A549 treated with AZD9567 at 1 μM for 4 hours (cell line): ENCODE data around the gene CUX1. TPM values are rescaled to one million over a fixed set of nuclear protein-coding genes. Genes with fewer than 3 reads are reported as not detected.

Source experiments
- total RNA-seq: library from RNA; stranded (reverse); fragments of 200-300 nt; extraction: Qiagen RNA extraction; gene quantifications from 5 replicates; pipeline ENCODE4 v1.2.3, GENCODE V29; 2022; ENCODE audit not compliant: insufficient read depth

Gene CUX1, protein sequence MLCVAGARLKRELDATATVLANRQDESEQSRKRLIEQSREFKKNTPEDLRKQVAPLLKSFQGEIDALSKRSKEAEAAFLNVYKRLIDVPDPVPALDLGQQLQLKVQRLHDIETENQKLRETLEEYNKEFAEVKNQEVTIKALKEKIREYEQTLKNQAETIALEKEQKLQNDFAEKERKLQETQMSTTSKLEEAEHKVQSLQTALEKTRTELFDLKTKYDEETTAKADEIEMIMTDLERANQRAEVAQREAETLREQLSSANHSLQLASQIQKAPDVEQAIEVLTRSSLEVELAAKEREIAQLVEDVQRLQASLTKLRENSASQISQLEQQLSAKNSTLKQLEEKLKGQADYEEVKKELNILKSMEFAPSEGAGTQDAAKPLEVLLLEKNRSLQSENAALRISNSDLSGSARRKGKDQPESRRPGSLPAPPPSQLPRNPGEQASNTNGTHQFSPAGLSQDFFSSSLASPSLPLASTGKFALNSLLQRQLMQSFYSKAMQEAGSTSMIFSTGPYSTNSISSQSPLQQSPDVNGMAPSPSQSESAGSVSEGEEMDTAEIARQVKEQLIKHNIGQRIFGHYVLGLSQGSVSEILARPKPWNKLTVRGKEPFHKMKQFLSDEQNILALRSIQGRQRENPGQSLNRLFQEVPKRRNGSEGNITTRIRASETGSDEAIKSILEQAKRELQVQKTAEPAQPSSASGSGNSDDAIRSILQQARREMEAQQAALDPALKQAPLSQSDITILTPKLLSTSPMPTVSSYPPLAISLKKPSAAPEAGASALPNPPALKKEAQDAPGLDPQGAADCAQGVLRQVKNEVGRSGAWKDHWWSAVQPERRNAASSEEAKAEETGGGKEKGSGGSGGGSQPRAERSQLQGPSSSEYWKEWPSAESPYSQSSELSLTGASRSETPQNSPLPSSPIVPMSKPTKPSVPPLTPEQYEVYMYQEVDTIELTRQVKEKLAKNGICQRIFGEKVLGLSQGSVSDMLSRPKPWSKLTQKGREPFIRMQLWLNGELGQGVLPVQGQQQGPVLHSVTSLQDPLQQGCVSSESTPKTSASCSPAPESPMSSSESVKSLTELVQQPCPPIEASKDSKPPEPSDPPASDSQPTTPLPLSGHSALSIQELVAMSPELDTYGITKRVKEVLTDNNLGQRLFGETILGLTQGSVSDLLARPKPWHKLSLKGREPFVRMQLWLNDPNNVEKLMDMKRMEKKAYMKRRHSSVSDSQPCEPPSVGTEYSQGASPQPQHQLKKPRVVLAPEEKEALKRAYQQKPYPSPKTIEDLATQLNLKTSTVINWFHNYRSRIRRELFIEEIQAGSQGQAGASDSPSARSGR (N-terminal part only)
- 44.0 to 49.9 TPM (median 44.9 TPM) in 5 replicates for total RNA-seq

DNA sequence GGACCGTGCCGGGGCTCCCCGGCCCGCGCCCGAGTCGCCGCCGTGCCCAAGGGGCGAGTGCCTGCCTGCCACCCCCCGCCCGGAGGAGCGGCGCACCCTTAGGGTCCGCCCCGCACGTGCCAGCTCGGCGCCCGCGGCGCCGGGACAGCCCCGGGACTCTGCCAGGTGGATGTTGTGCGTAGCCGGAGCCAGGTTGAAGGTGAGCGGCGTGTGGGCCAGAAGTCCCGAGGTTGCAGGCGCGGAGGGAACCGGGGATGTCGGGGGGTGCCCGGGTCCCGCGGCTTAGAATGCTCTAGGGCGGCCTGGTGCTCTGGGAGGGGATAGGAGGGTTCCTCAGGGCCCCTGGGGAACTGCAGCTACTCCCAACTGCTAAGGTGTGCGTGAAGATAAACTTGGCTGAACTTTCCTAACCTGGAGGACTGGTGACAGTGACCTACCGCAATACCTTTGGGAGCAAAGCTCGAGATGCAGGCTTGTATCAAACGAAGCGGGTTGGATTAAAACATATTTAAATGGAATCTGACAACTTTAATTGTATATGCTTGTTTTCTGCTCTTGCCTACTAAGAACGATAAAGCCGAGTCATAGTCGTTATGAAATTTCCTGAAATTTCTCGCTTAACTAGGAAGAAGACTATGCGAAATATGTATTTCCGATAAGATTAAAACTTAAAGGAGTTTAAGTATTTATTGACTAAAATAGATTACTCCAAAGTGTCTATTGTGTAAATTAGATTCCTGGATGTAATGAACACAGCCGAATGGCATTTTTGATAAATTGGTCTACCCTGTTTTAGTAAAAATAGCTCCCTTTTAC is at the start of gene CUX1:
Gene CUX1 (plus strand): TSS at position 156 of the 816 bp plus-strand sequence. CDS start 14 bp downstream, at position 170.

DNA sequence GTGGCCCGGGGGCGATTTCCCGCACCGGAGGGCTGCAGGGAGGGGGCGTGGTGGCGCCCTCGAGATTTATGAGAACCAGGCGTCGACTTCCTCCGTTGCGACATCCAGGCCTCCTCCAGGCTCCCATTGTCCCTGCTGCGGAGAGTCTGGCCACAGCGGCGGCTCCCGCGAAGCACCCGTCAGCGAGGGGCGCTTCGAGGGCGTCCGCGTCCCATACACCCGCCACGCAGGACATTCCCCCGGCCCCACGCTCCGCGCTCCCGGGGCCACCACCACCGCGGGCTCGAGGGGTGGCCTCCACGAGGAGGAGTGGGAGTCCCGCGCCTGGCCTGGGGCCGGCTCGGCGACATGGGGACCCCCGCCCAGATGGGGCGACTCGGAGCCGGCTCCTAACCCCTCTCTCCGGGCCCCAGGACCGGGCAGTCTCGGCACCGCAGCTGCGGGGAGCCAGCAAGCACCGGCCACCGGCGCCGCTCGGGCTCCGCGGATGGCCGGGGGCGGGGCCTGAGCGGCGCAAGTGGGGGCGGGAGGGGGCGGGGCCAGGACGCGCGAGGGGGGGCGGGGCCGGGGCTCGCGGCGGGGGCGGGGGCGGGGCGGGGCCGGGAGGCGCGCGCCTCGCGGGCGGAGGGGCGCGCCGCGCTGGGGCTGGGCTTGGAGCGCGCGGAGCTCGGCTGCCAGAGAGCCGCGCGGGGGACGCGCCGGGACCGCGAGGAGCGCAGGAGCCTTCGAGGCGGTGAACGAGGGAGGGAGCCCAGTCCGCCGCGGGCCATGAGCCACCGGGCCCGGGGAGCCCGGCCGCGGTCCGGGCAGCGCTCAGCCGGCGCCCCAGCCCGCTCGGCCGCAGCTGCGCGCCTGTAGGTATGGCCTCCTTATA is 469.0 kb downstream of the CUX1 start, which contains the start of gene SH2B2:
Gene SH2B2 (plus strand): TSS at position 632 of the 874 bp plus-strand sequence. CDS start 13,683 bp downstream, outside the sequence.

Other genes starting within 250 kb of the CUX1 start
- 0.18 TPM in 1 of 5 replicates, not detected in the others for gene MYL10, start 188.3 kb upstream of the CUX1 start, total RNA-seq